WTC11 (cell line): ENCODE measurements around the gene COX5A. TPM values are rescaled to one million over a fixed set of nuclear protein-coding genes. Genes with fewer than 3 reads are reported as not detected.

Experiments
- ATAC-seq: fragments of 200-7000 bp; cut with Tn5 transposase; 2 replicates; pipeline ENCODE4 v1.10.0; 2021; ENCODE audit warnings: mild to moderate bottlenecking, moderate library complexity
- CTCF ChIA-PET: fragments of 300-600 bp; sonication (Branson Sonifier 250); formaldehyde crosslinking; loops from one replicate; lab custom pipeline; 2021; ENCODE audit warnings: antibody characterized with exemption; lab: Charles Lee
- POLR2A ChIA-PET: fragments of 350-600 bp; sonication (Branson Sonifier 250); formaldehyde crosslinking; loops from one replicate; lab custom pipeline; 2021; ENCODE audit warnings: antibody characterized with exemption; lab: Charles Lee
- DNase-seq: peaks from one replicate; pipeline ENCODE4 v3.0.0; 2021; ENCODE audit warnings: low spot score
- H3K27ac Mint-ChIP-seq: 2 replicates; pipeline ENCODE4 v1.8.0; 2021; ENCODE audit warnings: mixed read lengths
- H3K27me3 Mint-ChIP-seq: 2 replicates; pipeline ENCODE4 v1.8.0; 2021; ENCODE audit warnings: low read depth, mild to moderate bottlenecking, moderate library complexity, mixed read lengths
- H3K36me3 Mint-ChIP-seq: 2 replicates; pipeline ENCODE4 v1.8.0; 2021; ENCODE audit warnings: mixed read lengths
- H3K4me1 Mint-ChIP-seq: 2 replicates; pipeline ENCODE4 v1.8.0; 2022; ENCODE audit warnings: mixed read lengths
- H3K4me3 Mint-ChIP-seq: 2 replicates; pipeline ENCODE4 v1.8.0; 2021; ENCODE audit warnings: mild to moderate bottlenecking, moderate library complexity, mixed read lengths
- H3K9me3 Mint-ChIP-seq: 2 replicates; pipeline ENCODE4 v1.8.0; 2021; ENCODE audit warnings: mixed read lengths
- ATF1 ChIP-seq: sonication (generic); formaldehyde crosslinking; IDR thresholded peaks from 2 replicates; pipeline ENCODE4 v1.8.1; 2023; ENCODE audit warnings: mild to moderate bottlenecking, moderate library complexity, missing genetic modification reagents
- ATF6 ChIP-seq: sonication (generic); formaldehyde crosslinking; IDR thresholded peaks from 2 replicates; pipeline ENCODE4 v1.8.1; 2023; ENCODE audit warnings: mild to moderate bottlenecking, missing genetic modification reagents
- E2F5 ChIP-seq: sonication (generic); formaldehyde crosslinking; IDR thresholded peaks from 2 replicates; pipeline ENCODE4 v1.8.1; 2022; ENCODE audit warnings: mild to moderate bottlenecking, moderate library complexity, missing genetic modification reagents
- ELF4 ChIP-seq: sonication (generic); formaldehyde crosslinking; IDR thresholded peaks from 2 replicates; pipeline ENCODE4 v1.8.1; 2022; ENCODE audit warnings: low read depth, mild to moderate bottlenecking, moderate library complexity, missing genetic modification reagents
- FOXK1 ChIP-seq: sonication (generic); formaldehyde crosslinking; IDR thresholded peaks from 2 replicates; pipeline ENCODE4 v1.8.0; 2022; ENCODE audit warnings: mild to moderate bottlenecking, moderate library complexity, missing genetic modification reagents
- FOXP4 ChIP-seq: sonication (generic); formaldehyde crosslinking; IDR thresholded peaks from 2 replicates; pipeline ENCODE4 v1.8.0; 2022; ENCODE audit warnings: mild to moderate bottlenecking, missing genetic modification reagents
- KAT7 ChIP-seq: sonication (generic); formaldehyde crosslinking; IDR thresholded peaks from 2 replicates; pipeline ENCODE4 v1.8.1; 2023; ENCODE audit warnings: missing genetic modification reagents, mild to moderate bottlenecking, borderline replicate concordance
- MYBL2 ChIP-seq: sonication (generic); formaldehyde crosslinking; IDR thresholded peaks from 2 replicates; pipeline ENCODE4 v1.8.1; 2023; ENCODE audit warnings: mild to moderate bottlenecking, moderate library complexity, missing genetic modification reagents
- NFYB ChIP-seq: sonication (generic); formaldehyde crosslinking; conservative IDR thresholded peaks from 2 replicates; pipeline ENCODE4 v1.8.0; 2022; ENCODE audit warnings: low read depth, missing genetic modification reagents
- NR1H2 ChIP-seq: sonication (generic); formaldehyde crosslinking; IDR thresholded peaks from 2 replicates; pipeline ENCODE4 v1.9.0; 2021; ENCODE audit warnings: mild to moderate bottlenecking, moderate library complexity, missing genetic modification reagents
- PRRX2 ChIP-seq: fragments of 250-450 bp; sonication (Bioruptor Pico); IDR thresholded peaks from 2 replicates; pipeline ENCODE4 v1.8.0; 2021; ENCODE audit warnings: mild to moderate bottlenecking
- RELA ChIP-seq: sonication (generic); formaldehyde crosslinking; IDR thresholded peaks from 2 replicates; pipeline ENCODE4 v1.8.1; 2022; ENCODE audit warnings: missing genetic modification reagents, mild to moderate bottlenecking, borderline replicate concordance
- SOX15 ChIP-seq: fragments of 250-450 bp; sonication (Bioruptor Pico); IDR thresholded peaks from 2 replicates; pipeline ENCODE4 v1.9.0; 2021; ENCODE audit warnings: mild to moderate bottlenecking
- USF2 ChIP-seq: sonication (generic); formaldehyde crosslinking; IDR thresholded peaks from 2 replicates; pipeline ENCODE4 v1.8.1; 2023; ENCODE audit warnings: mild to moderate bottlenecking, missing genetic modification reagents, moderate library complexity
- ZNF138 ChIP-seq: sonication (generic); formaldehyde crosslinking; conservative IDR thresholded peaks from 2 replicates; pipeline ENCODE4 v1.8.1; 2022; ENCODE audit warnings: mild to moderate bottlenecking, moderate library complexity, missing genetic modification reagents
- ZNF317 ChIP-seq: sonication (generic); formaldehyde crosslinking; IDR thresholded peaks from 2 replicates; pipeline ENCODE4 v1.8.1; 2023; ENCODE audit warnings: low read depth, mild to moderate bottlenecking, moderate library complexity, missing genetic modification reagents, borderline replicate concordance
- ZNF416 ChIP-seq: fragments of 250-450 bp; sonication (Bioruptor Pico); IDR thresholded peaks from 2 replicates; pipeline ENCODE4 v1.9.0; 2021; ENCODE audit warnings: mild to moderate bottlenecking, inconsistent platforms
- ZNF532 ChIP-seq: fragments of 250-450 bp; sonication (Bioruptor Pico); IDR thresholded peaks from 2 replicates; pipeline ENCODE4 v1.9.0; 2021; ENCODE audit warnings: mild to moderate bottlenecking, borderline replicate concordance
- total RNA-seq: library from RNA; stranded (reverse); gene quantifications from 3 replicates; pipeline ENCODE4 v1.2.3, GENCODE V29; 2021
- TF ChIP-seq, protein P1 (sequence below): fragments of 250-450 bp; sonication (Bioruptor Pico); IDR thresholded peaks from 2 replicates; pipeline ENCODE4 v1.9.0; 2021; ENCODE audit warnings: mild to moderate bottlenecking
- TF ChIP-seq, protein P2 (sequence below): sonication (generic); formaldehyde crosslinking; conservative IDR thresholded peaks from 2 replicates; pipeline ENCODE4 v1.8.1; 2022; ENCODE audit warnings: mild to moderate bottlenecking, missing genetic modification reagents

COX5A gene
- total RNA-seq, 1 experiment from 2014 or later: 354 TPM

DNA sequence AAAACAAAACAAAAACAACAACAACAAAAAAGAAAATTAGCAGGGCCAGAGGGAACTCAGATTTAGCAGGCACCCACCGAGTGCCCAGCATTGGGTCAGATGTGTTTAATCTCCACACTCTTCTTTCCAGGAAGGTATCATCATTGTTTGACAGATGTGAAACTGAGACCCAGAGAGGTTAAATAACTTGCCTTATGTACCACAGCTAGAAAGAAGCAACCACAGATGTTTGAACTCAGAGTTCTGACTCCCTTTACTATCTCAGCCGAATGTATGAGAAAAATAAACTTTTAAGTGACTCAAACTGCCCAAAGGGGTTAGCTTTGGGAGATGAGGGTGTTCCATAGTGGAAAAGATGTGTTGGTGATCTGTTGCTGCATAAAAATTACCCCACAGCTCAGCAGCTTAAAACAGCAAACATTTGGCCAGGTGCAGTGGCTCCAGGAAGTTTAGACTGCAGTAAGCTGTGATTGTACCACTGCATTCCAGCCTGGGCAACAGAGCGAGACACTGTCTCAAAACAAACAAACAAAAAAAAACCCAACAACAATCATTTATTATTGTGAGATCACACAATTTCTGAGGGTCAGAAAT, 23.2 kb upstream of the COX5A start:
- ATAC-seq: no peak
- Mint-ChIP-seq H3K36me3 (no peaks in the 10 kb centered on the region), H3K4me3 (no peak overlapping the region), H3K4me1 (peaks cover 31% of the 10 kb centered on the region), H3K9me3 (no peaks in the 10 kb centered on the region)
- CTCF ChIA-PET: interaction anchor here (1.0 to 2.7 kb wide), 5 partner anchors 11 to 241 kb away, joined by 4 to 14 read pairs (median 5); partner anchors contain the start of genes C15orf39 and SCAMP5
- TF ChIP-seq ZNF138 (CRISPR knock-in tag): no peak
- TF ChIP-seq, all 79 proteins: peak for 0
- no peak overlapping the region for H3K27ac Mint-ChIP-seq
- peaks cover 47% of the 10 kb centered on the region for H3K27me3 Mint-ChIP-seq
- POLR2A ChIA-PET: no interaction called here
- no peak for DNase-seq

- Mint-ChIP-seq H3K27me3 (peaks cover 53% of the 10 kb centered on the region), H3K27ac (no peak overlapping the region), H3K4me3 (no peak overlapping the region), H3K4me1 (peaks cover 33% of the 10 kb centered on the region), H3K36me3 (no peaks in the 10 kb centered on the region)
- ChIA-PET CTCF (interaction anchor here (1.1 to 2.7 kb wide), 8 partner anchors 10 to 241 kb away, joined by 3 to 23 read pairs (median 7); partner anchors contain the start of genes C15orf39 and SCAMP5), POLR2A (interaction anchor here (2.0 kb wide), 1 partner anchor 35 kb away, joined by 6 read pairs; the partner anchor contains the start of gene SCAMP5)
- TF ChIP-seq USF2 (CRISPR knock-in tag) (no peak), FOXK1 (no peak), ZNF416 (no peak), KAT7 (CRISPR knock-in tag) (no peak), SOX15 (CRISPR knock-in tag) (no peak), MYBL2 (no peak), FOXP4 (CRISPR knock-in tag) (no peak), PRRX2 (no peak), ATF1 (CRISPR knock-in tag) (no peak)
- TF ChIP-seq, protein P1, sequence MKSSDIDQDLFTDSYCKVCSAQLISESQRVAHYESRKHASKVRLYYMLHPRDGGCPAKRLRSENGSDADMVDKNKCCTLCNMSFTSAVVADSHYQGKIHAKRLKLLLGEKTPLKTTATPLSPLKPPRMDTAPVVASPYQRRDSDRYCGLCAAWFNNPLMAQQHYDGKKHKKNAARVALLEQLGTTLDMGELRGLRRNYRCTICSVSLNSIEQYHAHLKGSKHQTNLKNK (CRISPR knock-in tag): no peak
- TF ChIP-seq, all 79 proteins: peak for 0
- no peaks in the 10 kb centered on the region for H3K9me3 Mint-ChIP-seq
- ATAC-seq (no peak), DNase-seq (no peak)
These were observed 22.4 kb upstream of the COX5A start for GRCh38 chr15:74960286-74960685.

- no peak overlapping the region for H3K27ac Mint-ChIP-seq
- H3K36me3 Mint-ChIP-seq: no peaks in the 10 kb centered on the region
- H3K4me3 Mint-ChIP-seq: peak overlapping the region; percentile 88
- H3K4me1 Mint-ChIP-seq: peaks cover 33% of the 10 kb centered on the region
- DNase-seq (no peak), ATAC-seq (no peak)
- no peaks in the 10 kb centered on the region for H3K9me3 Mint-ChIP-seq
- POLR2A ChIA-PET: interaction anchor here (1.0 to 2.0 kb wide), 2 partner anchors 9 to 35 kb away, joined by 3 to 6 read pairs; partner anchors contain the start of gene SCAMP5
- peaks cover 59% of the 10 kb centered on the region for H3K27me3 Mint-ChIP-seq
- CTCF ChIA-PET: interaction anchor here (0.5 to 2.7 kb wide), 10 partner anchors 9 to 242 kb away, joined by 3 to 23 read pairs (median 5); partner anchors contain the start of genes C15orf39 and SCAMP5
- no peak for TF ChIP-seq ELF4 (CRISPR knock-in tag)
- TF ChIP-seq RELA (CRISPR knock-in tag): no peak
- no peak for TF ChIP-seq ZNF532 (CRISPR knock-in tag)
- no peak for TF ChIP-seq E2F5 (CRISPR knock-in tag)
- TF ChIP-seq ZNF317 (CRISPR knock-in tag): no peak
- TF ChIP-seq, protein P2, sequence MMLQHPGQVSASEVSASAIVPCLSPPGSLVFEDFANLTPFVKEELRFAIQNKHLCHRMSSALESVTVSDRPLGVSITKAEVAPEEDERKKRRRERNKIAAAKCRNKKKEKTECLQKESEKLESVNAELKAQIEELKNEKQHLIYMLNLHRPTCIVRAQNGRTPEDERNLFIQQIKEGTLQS (CRISPR knock-in tag): no peak
- no peak for TF ChIP-seq ATF6 (CRISPR knock-in tag)
- TF ChIP-seq NFYB (CRISPR knock-in tag): no peak
- TF ChIP-seq NR1H2: no peak
These were observed 21.7 kb upstream of the COX5A start for GRCh38 chr15:74959586-74959939.
